Glomerular endothelial cell (primary cell): ENCODE measurements around the gene NECAP2. TPM values are rescaled to one million over a fixed set of nuclear protein-coding genes. Genes with fewer than 3 reads are reported as not detected.
"Not testable (repeated sequence)": the region's sequence is repeated elsewhere in the genome, so short reads cannot be mapped to it uniquely, and the experiment has no call there.

Experiments used
- DNase-seq: peaks from one replicate; pipeline ENCODE4 v3.0.0-alpha.2; 2011; ENCODE audit warnings: low read depth, low spot score; ENCODE audit errors: extremely low read depth
- total RNA-seq: library from RNA; depleted of rRNA; stranded (reverse); fragments of >200 nt; gene quantifications from 2 replicates; pipeline ENCODE4 v1.2.3, GENCODE V29; 2015

Gene NECAP2
- total RNA-seq, 1 donor from 2014 or later: 145 TPM

DNA sequence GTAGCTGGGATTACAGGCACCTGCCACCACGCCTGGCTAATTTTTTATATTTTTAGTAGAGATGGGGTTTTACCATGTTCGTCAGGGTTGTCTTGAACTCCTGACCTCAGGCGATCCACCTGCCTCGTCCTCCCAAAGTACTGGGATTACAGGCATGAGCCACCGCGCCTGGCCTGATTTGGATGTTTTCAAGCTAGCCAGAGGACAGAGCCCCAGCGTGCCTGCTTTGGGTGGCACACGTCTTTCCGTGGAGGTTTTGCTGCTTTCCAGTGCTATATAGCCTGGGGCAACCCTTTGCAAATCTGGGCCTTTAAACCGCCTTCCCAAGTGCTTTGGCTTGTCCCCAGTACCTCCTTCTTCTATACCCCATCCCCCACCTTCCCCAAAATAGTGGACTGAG, 15.6 kb downstream of the NECAP2 start:
- not testable (repeated sequence) for DNase-seq

DNA sequence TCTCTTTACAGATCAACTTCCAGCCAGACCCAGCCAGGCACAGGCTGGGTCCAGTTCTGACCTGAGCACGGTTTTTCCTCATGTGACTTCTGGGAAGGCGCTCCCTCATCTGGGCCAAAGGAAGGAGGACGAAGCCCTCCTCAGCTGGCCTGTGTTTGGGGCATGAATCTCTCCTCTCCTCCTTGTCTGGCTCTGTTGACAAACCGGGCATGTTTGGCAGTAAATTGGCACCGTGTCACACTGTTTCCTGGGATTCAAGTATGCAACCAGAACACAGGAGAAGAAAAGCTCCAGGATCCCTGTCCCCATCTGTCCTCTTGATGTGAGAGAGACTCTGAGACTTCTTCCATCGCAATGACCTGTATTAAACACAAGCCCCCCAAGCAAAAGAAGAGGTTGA, 18.3 kb downstream of the NECAP2 start:
- DNase-seq: no peak

DNA sequence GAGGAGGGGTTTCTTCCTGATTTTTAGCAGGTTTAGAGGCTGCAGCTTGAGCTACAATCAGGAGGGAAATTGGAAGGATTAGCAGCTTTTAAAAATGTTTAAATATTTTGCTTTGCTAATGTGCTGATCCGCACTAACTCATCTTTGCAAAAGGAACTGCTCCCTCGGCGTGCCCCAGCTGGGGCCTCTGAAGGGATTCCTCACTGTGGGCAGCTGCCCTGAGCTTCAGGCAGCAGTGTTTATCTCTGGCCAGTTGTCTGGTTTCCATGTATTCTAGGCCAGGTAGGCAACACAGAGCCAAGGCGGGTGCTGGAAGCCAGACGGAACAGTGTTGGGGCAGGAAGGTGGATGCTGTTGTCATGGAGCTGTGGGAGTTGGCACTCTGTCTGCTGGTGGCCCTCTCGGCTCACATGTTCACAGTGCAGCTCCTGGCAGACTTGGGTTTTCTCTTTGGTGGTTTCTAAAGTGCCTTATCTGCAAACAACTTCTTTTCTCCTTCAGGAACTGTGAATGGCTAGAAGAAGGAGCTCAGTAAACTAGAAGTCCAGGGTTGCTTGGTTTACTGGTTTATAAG, 18.9 kb downstream of the NECAP2 start:
- no peak for DNase-seq

DNA sequence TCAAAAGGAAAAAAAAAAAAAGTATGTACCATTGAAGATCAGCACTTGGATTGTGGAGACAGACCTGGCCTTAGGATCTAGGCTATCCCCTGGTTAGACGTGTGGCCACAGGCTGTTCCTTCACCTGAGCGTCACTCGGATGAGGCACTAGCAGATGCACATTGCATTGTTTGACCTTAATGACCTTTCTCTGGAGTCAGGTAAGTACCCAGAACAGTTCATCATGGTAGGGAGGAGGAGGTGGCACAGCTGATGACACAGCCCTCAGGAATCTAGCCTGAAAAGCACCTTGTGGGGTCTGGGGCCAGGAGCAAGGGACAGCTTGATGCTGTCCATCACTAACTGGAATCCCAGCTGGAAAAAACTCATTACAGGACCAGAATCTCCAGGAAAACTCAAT, 21.2 kb downstream of the NECAP2 start:
- no peak for DNase-seq

DNA sequence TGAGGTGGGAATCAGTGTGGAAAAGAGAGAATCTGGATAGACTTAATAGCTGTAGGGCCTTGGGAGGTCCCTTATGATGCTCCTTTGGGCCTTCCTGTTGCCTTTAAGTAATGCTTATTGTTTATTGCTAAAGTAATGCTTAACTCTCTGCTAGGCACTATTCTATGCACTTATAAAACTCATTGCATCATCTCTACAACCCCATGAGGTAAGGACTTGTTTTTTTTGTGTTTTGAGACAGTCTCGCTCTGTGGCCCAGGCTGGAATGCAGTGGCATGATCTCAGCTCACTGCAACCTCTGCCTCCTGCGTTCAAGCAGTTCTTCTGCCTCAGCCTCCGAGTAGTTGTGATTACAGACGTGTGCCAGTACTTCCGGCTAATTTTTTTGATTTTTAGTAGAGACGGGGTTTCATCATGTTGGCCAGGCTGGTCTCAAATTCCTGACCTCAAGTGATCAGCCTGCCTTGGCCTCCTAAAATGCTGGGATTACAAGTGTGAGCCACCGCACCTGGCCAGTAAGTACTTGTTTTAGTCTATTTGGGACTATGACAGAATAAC, 22.3 kb downstream of the NECAP2 start:
- no peak for DNase-seq

DNA sequence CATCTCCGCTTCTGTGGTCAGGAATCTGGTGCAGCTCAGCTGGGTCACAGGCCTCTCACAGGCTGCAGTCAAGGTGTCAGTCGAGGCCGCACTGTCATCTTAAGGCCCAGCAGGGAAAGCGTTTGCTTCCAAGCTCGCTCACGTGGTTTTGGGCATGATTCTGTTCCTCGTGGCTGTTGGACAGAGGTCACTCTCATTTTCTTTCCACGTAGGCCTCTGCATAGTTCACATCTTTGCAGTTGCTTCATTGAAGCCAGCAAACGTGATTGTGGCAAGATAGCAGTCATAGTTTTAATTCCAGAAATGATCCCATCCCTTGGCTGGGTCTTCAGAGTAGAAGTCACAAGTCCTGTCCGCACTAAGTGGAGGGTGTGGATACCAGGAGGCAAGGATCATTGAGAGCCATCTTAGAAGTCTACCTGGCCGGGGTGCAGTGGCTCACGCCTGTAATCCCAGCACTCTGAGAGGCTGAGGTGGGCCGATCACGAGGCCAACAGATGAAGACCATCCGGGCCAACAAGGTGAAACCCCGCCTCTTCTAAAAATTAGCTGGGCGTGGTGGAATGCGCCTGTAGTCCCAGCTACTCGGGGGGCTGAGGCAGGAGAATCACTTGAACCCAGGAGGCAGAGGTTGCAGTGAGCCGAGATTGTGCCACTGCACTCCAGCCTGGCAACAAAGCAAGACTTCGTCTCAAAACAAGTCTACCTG, 24.5 kb downstream of the NECAP2 start:
- no peak for DNase-seq

DNA sequence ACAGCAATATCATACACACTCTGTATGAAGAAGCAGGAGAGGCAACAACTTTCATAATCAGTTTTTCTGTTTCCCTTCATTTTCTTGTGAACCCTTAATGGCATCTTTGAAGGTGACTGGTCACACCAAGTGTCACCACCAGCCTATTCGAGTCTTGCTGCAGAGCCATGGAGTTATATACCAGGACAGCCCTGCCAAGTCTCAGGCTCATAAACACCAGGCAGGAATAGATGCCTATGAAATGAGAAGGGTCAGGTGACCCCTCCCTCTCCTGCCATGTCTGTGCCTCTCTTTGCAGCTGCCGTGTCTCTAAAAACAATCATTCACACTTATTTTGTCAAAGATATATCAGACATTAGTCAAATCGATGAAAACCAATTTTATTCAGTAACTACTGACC, 28.0 kb downstream of the NECAP2 start:
- no peak for DNase-seq

DNA sequence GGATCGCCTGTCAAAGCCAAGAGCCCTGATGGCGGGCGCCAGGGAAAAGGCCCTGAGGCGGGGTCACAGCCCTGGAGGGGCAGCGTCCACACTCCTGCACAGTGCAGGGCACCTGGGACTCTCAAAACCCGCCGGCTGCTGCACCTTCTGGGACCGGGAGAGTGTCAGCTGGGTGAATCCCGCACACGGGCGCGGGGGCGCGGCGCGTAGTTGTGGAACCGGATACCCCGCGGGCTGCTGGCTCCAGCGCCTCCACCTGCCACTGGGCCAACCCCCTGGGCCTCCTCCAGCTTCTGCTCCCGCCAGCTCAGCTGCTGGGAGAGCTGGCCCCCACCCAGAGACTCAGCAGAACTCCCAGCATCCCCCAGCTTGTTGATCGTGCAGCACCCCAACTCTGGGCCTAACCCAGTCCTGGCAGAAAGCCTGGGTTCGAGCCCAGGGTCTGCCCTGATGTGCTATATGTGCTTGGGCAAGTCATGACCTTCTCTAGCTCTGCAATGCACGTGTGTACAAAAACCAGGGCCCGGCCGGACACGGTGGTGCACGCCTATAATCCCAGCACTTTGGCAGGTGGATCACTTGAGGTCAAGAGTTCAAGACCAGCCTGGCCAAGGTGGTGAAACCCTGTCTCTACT, 33.8 kb downstream of the NECAP2 start:
- no peak for DNase-seq

DNA sequence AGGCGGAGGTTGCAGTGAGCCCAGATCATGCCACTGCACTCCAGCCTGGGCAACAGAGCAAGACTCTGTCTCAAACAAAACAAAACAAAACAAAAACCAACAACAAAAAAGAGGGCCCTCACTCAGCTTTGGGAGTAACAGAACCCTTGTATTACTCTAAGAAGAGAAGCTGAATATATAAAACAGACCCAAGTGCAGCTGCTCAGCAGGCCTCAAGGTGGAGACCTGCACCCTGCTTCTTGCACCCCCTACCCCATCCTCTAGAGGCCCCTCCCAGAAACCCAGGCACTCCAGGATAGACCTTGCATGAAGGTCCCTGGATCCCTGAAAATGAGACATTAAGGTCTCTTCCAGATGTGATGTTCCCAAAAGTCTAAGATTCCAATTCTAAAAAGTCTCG, 34.4 kb downstream of the NECAP2 start:
- not testable (repeated sequence) for DNase-seq

DNA sequence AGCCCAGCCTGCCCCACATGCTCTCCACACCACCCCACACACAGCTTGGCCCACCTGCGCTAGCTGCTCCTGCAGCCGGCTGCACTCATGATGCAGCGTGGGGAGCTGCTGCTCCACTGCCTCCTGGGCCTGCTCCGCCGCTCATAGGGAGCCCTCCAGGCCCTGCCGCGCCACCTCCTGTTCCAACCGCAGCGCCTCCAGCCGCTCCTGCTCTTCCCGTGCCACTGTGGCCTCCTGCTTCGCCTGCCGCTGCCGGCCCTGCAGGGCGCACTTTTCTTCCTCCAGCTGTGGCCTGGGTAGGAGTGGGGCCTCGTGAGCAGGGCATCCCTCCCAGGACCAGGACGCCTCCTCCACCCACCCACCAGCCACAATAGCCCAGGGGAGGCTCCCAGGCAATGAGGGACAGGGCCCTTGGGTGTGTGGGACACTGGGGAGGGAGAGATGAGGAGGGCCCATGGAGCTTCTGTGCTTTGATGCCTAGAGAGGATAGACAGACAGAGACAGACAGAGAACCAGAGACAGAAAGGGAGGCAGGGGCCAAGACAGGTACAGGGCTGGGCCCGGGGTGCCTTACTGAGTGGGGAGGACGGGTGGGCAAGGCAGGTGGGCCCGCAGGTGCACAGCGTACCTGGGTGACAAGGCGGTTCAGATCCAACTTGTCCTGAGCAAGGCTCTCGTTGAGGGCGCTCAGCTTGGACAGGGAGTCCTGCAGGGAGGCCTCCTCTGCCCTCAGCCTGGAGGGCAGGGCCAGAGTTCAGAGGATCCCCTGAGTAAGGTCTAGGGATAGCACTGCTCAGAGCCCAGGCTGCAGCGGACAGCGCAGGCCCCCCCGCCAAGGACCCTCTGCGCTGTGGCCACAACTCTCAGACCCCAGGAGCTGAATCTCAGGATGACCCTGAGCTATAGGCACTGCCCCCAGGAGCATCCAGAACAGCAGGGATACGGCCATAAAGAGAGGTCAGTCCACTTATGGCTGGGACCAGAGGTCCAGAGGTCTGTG, 35.5 kb downstream of the NECAP2 start:
- DNase-seq: not testable (repeated sequence)

DNA sequence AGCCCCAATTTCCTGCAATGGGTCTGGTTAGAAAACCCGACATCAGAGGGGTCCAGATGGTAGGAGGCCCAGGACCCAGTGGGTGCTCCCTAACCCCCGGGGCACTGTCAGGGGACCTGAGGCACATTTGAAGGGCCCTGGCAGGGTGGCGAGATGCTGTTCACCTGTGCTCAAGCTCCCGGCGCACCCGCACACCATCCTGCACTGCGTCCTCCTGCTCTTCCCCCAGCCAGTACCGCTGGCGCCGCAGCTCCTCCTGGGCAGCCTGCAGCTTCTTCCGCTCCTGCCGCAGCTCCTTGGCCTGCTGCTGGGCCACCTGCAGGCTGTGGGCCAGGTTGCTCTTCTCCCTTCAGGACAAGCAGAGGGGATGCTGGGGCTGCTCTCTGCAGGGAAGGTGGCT, 37.6 kb downstream of the NECAP2 start:
- no peak for DNase-seq

DNA sequence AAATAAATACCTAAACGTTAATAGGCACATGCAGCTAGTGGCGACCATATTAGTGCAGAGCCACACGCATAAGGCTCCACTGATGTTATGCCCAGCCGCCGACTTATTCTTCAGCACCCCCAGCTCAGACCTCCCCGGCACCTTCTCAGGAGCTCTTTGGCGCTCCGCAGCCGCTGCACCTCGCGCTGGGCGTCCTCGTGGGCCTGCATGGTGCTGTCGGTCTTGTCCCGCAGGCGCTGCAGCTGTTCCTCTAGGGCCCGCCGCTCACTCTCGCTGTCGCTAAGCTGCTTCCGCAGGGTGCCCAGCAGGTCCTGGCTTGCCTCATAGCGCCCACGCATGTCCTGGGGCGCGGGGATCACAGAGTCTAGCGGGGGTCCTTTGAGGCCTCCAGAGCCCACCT, 42.6 kb downstream of the NECAP2 start:
- not testable (repeated sequence) for DNase-seq

DNA sequence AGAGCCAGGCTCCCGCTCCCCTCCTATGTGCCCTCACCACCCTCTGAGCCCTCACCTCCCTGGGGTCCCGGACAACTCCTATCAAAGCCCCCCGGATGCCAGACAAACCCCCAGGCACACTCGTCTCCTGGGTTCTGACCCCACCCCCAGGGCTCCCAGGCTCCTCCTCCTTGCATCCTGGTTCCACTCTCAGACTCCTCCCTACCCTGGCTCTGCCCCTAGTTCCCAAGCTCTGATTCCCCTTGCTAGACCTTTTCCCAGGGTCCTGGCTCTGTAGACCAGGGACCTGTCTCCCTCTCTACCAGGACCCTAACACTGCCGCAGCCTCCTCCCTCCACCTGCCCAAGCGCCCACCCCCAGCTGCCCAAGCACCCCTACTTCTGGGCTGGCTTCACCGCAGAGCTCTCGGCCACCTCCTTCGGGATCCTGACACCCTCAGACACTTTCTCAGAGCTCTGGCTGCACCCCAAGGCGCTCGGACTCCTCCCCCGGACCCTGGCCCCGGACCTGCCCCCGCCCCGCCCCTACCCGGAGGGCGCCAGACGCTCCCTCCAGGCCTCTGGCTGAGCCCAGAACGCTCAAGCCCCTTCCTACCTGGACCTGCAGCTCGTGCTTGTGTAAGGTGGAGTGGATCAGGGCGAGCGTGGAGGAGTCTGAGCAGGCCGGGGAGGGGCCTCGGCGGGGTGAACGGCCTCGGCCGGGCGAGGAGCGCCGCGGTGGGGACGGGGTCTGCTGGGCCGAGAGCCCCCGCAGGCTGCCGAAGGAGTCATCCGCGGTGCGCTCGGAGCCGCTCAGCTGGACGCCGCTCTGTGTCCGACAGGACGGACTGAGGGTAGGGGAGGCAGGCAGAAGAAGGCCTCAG, 43.3 kb downstream of the NECAP2 start:
- not testable (repeated sequence) for DNase-seq

DNA sequence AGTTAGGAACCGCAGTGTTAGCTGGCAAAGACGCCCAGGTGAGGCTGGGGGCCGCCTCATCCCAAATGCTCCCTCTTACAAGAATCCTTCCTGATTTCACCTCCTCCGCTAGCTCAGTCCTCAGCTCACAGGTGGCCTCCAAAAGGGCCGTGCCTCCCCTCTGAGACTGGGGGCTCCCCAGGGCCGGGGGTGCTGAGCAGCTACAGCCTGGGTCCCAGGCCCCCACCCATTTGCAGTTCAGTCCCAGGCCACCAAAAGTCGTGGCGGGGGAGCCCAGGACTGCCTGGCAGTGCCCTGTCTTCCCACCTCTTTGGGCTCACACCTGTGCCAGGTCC, 43.9 kb downstream of the NECAP2 start:
- DNase-seq: no peak

DNA sequence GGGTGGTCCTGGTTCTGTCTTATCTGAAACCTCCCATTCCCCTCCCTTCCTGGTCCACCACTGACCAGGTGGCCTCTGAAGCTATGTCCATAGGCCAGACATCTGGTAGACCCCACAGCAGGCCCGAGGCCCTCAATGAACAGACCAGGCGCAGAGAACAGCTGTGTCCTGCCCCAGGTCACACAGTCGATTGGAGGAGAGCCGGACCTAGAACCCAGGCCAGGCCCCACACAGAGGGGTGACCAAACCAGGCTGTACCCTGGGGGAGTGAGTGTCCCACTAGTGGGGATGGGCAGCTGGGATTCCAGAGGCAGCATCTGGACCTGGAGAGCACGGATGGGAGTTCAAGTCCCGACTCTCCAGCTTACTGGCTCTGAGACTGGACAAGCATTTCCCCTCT, 44.4 kb downstream of the NECAP2 start:
- no peak for DNase-seq

DNA sequence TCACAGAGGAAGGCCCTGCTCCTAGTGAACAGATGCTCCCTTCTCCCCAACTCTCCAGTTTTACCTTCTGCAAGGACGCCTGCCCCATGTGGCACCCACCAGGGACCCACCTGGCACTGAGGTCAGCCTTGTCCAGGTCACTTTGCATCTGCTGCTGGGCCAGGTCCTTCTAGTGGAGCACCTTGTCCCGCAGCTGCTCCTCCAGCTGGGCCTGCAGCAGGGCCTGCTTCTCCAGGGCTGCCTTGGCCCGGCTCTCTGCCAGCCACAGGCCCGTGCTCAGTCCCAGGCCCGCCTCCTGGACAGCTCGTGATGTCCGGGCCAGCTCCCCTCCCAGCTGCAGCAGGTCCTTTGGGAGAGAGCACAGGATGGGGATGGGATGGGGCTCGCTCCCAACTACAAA, 45.8 kb downstream of the NECAP2 start:
- not testable (repeated sequence) for DNase-seq

DNA sequence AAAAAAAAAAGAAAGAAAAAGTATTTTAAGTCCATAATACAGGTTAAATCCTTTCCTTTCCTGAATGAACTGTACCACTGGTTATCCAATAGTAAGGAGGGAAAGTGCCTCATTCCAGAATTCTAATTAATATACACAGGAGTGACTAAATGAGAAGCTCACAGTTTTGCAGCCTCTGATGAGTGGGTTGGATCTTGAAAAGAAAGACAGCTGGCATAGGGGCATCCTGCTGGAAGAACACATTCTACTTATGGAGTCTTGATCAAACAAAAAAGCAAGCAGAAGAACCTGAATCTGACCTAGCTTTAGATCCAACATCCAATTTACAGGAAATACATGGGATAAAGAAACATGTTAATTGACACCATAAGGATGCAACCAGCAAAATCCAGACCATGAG, 46.5 kb downstream of the NECAP2 start:
- not testable (repeated sequence) for DNase-seq

DNA sequence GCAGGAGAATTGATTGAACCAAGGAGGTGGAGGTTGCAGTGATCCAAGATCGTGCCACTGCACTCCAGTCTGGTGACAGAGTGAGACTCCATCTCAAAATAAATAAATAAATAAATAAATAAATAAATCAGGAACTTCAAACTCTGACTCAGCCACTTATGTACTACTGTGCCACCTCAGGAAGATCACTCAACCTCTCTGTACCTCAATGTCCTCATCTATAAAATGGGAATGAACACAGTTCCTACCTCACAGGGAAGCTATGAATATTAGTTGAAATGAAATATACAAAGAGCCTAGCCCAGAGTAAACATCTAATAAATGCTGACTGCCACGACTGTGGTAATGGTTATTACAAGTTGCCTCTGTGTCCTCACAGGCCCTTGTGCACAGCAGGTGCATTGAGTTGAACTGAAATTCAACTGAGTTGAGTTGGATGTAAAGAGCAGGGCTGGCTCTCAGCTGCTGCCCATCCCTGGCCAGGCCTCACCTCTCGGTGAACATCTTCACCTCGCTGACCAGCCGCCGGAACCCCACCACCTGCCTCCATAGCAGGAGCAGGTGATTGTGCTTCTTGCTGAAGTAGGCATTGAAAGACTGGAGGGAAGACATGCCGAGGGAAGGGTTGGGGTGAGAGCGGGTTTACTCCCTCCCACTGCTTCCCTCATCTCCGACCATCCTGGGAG, 48.8 kb downstream of the NECAP2 start:
- not testable (repeated sequence) for DNase-seq

DNA sequence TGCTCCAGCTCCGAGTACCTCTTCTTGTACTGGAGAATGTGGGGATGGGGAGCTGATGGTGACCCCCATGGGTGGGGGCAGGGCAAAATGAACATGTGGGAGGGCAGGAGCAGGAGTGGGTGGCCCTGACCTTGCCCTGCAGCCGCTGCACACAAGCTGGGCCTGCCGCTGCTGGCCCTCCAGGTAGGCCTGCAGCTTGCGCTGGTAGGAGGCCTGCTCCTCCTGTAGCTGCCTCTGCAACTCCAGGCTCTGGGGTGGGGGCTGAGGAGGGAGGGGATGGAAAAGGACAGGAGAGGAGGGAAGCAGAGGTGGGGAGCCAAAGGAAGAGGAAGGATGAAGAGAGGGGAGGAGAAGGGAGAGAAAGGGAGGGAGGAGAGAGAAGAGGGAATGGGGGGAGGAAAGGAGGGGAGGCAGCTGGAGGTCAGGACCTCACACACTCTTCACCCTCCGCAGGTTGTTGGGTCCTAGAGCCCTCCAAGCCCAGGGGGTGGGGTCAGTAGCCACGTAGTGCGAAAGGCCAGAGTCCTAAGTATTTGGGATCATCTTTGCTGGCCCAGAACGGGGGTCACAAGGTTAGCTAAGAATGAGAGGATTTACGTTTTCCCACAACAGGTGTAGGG, 50.6 kb downstream of the NECAP2 start:
- DNase-seq: no peak
